AG08396 (cell line): ENCODE results near the gene DDX42.

Experiments
- DNase-seq: peaks from one replicate; pipeline ENCODE4 v3.0.0; 2012; ENCODE audit warnings: low spot score, mixed read lengths

DDX42 gene

GRCh38 chr17:63822537-63822936, 48.6 kb downstream of the DDX42 start:
- DNase-seq, result no peak

- no peak for DNase-seq
Observed at GRCh38 chr17:63823659-63824331, 49.8 kb downstream of the DDX42 start.

- no peak for DNase-seq
Observed at GRCh38 chr17:63824362-63824761, 50.4 kb downstream of the DDX42 start.

- DNase-seq, result peak; percentile 36
Observed at GRCh38 chr17:63826468-63827001, 52.6 kb downstream of the DDX42 start.

- peak; percentile 92 for DNase-seq
Observed at GRCh38 chr17:63827002-63827800, 53.2 kb downstream of the DDX42 start, which contains the start of the genes FTSJ3 and PSMC5. Gene FTSJ3, minus strand, starts transcription at chr17:63827663. Its CDS starts 761 bp downstream, at chr17:63826902. Gene PSMC5, plus strand, starts transcription at chr17:63827431. Its CDS starts 60 bp downstream, at chr17:63827491.

- no peak for DNase-seq
Observed at GRCh38 chr17:63827801-63828221, 53.8 kb downstream of the DDX42 start.

GRCh38 chr17:63828936-63829335, 55.0 kb downstream of the DDX42 start:
- no peak for DNase-seq

GRCh38 chr17:63830278-63830677, 56.3 kb downstream of the DDX42 start:
- DNase-seq, result no peak

- no peak for DNase-seq
Observed at GRCh38 chr17:63830904-63831491, 57.0 kb downstream of the DDX42 start.

GRCh38 chr17:63831505-63831904, 57.5 kb downstream of the DDX42 start:
- DNase-seq, result no peak

- DNase-seq, result no peak
Observed at GRCh38 chr17:63832014-63832413, 58.0 kb downstream of the DDX42 start.

GRCh38 chr17:63832455-63832854, 58.5 kb downstream of the DDX42 start:
- no peak for DNase-seq

GRCh38 chr17:63833026-63833740, 59.2 kb downstream of the DDX42 start:
- no peak for DNase-seq

- no peak for DNase-seq
Observed at GRCh38 chr17:63833741-63834373, 59.9 kb downstream of the DDX42 start.

GRCh38 chr17:63834431-63835166, 60.6 kb downstream of the DDX42 start:
- peak; percentile 73 for DNase-seq

GRCh38 chr17:63835167-63835720, 61.3 kb downstream of the DDX42 start:
- no peak for DNase-seq

- no peak for DNase-seq
Observed at GRCh38 chr17:63836811-63837210, 62.8 kb downstream of the DDX42 start.

- no peak for DNase-seq
Observed at GRCh38 chr17:63837480-63837879, 63.5 kb downstream of the DDX42 start.

GRCh38 chr17:63837962-63838600, 64.1 kb downstream of the DDX42 start:
- DNase-seq, result no peak

- peak; percentile 43 for DNase-seq
Observed at GRCh38 chr17:63838631-63839171, 64.7 kb downstream of the DDX42 start.
